Stimulated activated CD4-positive, alpha-beta T cell treated with anti-CD3 and anti-CD28 coated beads, TNF-alpha, amount 100 ng/mL, for 24 hours (primary cell): Measurements from ENCODE around the gene STX2.
"Not testable (repeated sequence)": the region's sequence is repeated elsewhere in the genome, so short reads cannot be mapped to it uniquely, and the experiment has no call there.

Source experiments
- DNase-seq, 3 experiments: peaks; one replicate each; pipeline ENCODE4 v3.0.0-alpha.2; 2020; ENCODE audit warnings: low read depth in 3 of 3

STX2 gene

GRCh38 chr12:130838951-130839769 is at the start of gene STX2:
STX2 (minus strand) TSS chr12:130839250; CDS start chr12:130839099, 151 bp downstream.
- DNase-seq, result peak; percentile 76 to 86 (median 84)

GRCh38 chr12:130887190-130887589 is 48.1 kb upstream of the STX2 start:
- not testable (repeated sequence) for DNase-seq

GRCh38 chr12:130881548-130881947 is 42.5 kb upstream of the STX2 start:
- no peak for DNase-seq

GRCh38 chr12:130881046-130881445 is 42.0 kb upstream of the STX2 start:
- no peak for DNase-seq

GRCh38 chr12:130880411-130880885 is 41.4 kb upstream of the STX2 start:
- no peak for DNase-seq

- DNase-seq, result no peak
Measured at GRCh38 chr12:130879781-130880389, 40.8 kb upstream of the STX2 start.

GRCh38 chr12:130879212-130879686 is 40.2 kb upstream of the STX2 start:
- no peak for DNase-seq

- DNase-seq, result no peak
Measured at GRCh38 chr12:130878193-130879185, 39.4 kb upstream of the STX2 start.

GRCh38 chr12:130877333-130877732 is 38.3 kb upstream of the STX2 start:
- DNase-seq, result no peak

GRCh38 chr12:130876758-130877157 is 37.7 kb upstream of the STX2 start:
- DNase-seq, result no peak

- no peak for DNase-seq
Measured at GRCh38 chr12:130876297-130876696, 37.2 kb upstream of the STX2 start.

GRCh38 chr12:130875708-130876107 is 36.7 kb upstream of the STX2 start:
- DNase-seq, result not testable (repeated sequence)

- no peak for DNase-seq
Measured at GRCh38 chr12:130875193-130875592, 36.1 kb upstream of the STX2 start.

GRCh38 chr12:130874696-130875095 is 35.6 kb upstream of the STX2 start:
- no peak for DNase-seq

GRCh38 chr12:130873825-130874224 is 34.8 kb upstream of the STX2 start:
- DNase-seq, result no peak

- no peak for DNase-seq
Measured at GRCh38 chr12:130873106-130873795, 34.2 kb upstream of the STX2 start.

- peak in 1 of 3 experiments; percentile 29 for DNase-seq
Measured at GRCh38 chr12:130872179-130873096, 33.4 kb upstream of the STX2 start.

- peak; percentile 87 to 90 (median 90) for DNase-seq
Measured at GRCh38 chr12:130871286-130872178, 32.5 kb upstream of the STX2 start, which contains the start of gene RAN. RAN (plus strand) TSS chr12:130872066; CDS start chr12:130872594, 528 bp downstream.
